GM18498 (cell line): ENCODE data around the gene CTXND1.

Experiments
- ATAC-seq: cut with Tn5 transposase; IDR thresholded peaks from one replicate; pipeline ENCODE4 v1.9.1; 2021; ENCODE audit warnings: mild to moderate bottlenecking, moderate library complexity; ENCODE audit not compliant: unreplicated experiment

Gene CTXND1

DNA sequence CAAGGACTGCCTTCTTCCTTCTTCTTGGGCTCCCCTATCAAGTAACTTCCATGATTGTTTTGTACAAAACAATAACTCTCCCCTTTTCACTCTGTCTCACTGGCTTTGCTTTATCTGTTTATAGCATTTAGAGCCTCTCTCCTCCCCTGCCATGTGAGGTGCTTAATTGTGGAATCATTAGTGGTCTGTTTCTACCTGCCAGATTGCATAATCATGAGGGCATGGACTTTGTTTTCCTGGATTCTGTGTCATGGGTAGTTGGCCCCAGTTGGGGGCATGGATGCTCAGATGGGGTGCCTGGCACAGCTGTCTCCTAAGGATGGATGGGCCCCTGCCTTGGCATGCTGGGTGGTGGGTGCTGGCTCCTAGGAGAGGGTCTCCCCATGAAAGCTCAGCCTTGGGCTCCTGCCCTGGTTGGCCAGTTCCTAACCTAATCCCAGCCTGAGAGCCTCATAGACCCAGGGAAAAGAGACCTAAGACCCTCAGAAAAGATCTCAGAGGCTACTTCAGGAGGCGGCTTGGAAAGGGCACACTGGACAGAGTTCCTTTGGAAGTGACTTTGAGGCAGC, 8.0 kb upstream of the CTXND1 start:
- ATAC-seq: no peak

GRCh38 chr15:80251428-80252120, 439 bp downstream of the CTXND1 start:
- no peak for ATAC-seq

GRCh38 chr15:80250614-80251427, 1.2 kb downstream of the CTXND1 start:
- no peak for ATAC-seq

DNA sequence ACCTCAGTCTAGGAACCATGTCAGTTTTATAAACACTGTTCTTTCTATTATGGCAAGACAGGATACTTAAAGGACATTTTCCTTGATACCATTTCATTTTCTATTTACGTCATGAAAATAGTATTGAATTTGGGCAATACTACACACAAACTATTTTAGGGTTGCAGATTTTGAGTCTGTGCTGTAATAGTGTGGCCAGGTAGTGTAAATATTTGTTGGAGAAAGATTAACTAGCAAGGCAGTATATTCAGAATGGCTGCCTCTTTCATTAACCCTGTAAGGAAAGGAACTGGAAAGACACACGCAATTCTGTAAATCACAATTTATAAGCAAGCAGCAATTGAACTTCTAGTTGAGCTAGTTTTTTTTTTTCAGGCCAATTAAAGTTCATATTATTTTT, 2.0 kb downstream of the CTXND1 start:
- no peak for ATAC-seq

DNA sequence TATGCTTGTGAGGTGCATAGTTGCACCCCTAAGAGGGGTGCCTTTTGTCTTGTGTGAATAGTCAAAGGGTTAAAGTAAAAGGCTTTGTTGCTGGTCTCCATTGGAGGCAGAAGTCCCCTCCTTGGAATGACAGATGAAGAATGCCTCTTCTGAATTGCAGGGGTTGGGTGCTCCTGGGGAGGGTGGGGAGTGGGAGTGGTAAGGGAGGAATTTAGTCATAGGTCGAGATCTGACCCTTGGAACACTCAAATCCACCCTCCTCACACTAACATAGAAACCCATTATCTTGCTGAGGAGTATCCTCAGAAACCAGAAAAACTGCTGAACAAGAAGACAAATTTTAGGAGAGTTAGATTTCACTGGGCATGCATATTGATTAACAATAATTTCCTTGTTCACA, 4.7 kb downstream of the CTXND1 start:
- ATAC-seq: no peak

DNA sequence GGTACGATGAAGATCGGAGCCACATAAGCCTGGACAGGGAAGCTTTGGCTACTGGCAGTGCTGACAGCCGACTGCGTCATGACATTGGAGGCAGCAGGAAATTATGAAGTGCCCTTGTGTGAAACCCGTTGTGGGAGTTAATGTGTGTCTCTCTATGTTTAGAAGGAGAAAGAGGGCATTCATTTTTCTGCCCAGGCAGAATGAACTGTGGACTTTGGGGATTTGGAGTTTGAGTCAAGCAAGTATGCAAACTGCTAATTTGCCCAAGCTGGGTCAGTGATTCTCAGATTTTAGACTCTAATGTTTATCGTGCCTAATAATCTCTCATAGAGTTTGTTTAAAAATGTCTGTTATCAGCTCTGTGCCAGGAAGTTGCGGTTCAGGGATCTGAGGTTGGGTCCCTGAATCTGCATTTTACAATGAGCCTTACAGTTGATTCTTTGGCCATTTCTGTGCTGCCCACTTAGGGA, 5.6 kb downstream of the CTXND1 start:
- no peak for ATAC-seq

DNA sequence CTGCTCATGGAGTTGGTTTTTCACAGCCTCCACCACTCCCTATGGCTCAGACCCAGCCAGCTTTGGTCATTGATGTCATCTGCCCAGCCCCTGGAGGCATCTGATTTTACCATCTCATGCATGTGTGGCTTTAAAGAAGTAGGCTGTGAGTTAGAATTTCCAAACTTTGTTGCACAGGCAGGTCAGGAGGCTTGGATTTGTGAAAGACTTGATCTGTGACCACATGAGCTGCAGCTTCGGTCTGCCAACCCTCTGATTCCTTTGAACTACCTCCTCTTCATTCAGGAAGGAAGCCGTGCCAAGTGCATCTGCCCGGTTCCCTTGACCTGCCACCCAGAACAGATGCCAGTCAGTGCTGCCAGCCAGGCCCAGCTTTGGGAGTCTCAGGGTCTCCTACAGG, 9.2 kb downstream of the CTXND1 start:
- ATAC-seq: no peak

DNA sequence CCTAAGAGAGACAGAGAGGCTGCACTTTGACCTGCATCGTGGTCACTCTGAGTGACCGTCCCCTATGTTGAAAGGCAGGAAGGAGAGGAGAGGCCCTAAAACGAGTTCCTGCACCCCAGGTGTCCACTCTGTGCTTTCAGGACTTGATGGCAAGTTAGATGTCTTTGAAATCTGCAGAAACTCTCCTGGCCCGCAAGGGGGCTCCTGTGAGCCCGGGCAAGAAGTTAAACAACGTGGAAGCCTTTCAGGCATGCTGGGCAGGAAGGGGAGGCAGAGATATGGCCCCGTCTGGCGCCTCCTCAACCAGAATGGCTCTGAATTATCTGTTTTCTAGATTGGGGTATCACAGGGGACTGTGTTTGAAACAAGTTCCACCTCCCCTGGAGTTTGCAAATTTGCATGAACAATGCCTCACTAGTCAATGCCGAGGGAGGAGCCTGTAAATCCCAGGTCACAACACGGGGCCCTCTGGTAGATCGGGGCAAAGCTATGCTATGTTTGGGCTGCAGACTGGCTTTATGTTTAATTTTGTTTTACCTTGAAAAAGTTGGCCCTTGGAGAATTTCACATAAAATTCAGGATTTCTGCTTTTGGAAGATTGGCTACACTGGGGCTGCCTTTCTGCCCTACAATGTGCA, 9.8 kb downstream of the CTXND1 start:
- no peak for ATAC-seq

- no peak for ATAC-seq
Measured at GRCh38 chr15:80241508-80241907, 10.5 kb downstream of the CTXND1 start.

- no peak for ATAC-seq
Measured at GRCh38 chr15:80240276-80240675, 11.7 kb downstream of the CTXND1 start.

GRCh38 chr15:80234883-80235282, 17.1 kb downstream of the CTXND1 start:
- no peak for ATAC-seq

DNA sequence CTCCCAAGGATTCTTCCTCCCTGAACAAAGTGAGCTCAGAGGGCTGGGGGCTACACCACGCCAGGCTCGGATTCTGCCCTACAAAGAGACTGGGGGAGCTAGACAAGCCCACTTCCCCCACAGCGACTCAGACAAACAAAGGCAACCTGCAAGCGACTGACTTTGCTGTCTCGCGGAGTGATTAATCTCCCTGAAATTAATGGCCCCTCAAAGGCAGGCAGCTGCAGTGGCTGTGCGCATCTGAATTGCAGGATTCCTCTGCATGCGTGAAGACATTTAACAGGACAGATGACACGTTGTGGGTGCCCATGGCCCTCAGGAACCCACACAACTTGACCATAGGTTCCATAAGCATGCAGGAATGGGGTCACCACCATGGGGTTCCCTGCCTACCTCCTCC, 18.4 kb downstream of the CTXND1 start:
- ATAC-seq: no peak

- ATAC-seq: no peak
Measured at GRCh38 chr15:80231371-80231770, 20.6 kb downstream of the CTXND1 start.

- no peak for ATAC-seq
Measured at GRCh38 chr15:80228959-80229610, 22.9 kb downstream of the CTXND1 start.

DNA sequence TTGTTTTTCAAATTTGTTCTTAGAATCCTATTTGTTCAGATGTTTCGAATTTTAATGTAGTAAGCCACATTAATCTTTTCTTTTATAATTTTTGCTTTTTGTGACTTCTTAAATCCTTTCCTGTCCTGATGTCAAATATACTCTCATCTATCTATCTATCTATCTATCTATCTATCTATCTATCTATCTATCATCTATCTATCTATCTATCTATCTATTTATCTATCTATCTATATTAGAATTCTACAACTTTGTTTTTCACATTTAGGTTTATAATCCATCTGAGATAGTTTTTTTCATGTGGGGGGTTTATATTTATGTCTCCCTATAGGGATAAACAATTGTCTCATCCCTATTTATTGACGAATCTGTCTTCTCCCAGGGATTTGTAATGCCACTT, 32.1 kb downstream of the CTXND1 start:
- no peak for ATAC-seq

DNA sequence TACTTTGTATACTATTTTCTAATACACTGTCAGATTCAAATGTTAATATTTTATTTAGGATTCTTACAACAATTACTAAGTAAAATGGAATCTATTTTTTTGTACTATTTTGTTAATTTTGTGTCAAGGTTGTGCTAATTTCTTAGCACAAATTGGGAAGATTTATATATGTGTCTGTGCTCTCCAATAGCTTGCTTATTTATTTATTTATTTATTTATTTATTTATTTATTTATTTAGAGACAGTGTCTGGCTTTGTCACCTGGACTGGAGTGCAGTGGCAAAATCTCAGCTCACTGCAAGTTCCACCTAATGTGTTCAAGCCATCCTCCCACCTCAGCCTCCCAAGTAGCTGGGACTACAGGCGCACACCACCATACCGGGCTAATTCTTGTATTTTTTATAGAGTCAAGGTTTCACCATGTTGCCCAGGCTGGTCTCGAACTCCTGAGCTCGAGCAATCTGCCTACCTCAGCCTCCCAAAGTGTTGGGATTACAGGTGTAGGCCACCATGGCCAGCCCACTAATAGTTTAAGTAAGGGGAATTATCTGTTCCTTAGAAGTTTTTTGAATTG, 34.6 kb downstream of the CTXND1 start:
- no peak for ATAC-seq

- no peak for ATAC-seq
Measured at GRCh38 chr15:80216911-80217310, 35.1 kb downstream of the CTXND1 start.

DNA sequence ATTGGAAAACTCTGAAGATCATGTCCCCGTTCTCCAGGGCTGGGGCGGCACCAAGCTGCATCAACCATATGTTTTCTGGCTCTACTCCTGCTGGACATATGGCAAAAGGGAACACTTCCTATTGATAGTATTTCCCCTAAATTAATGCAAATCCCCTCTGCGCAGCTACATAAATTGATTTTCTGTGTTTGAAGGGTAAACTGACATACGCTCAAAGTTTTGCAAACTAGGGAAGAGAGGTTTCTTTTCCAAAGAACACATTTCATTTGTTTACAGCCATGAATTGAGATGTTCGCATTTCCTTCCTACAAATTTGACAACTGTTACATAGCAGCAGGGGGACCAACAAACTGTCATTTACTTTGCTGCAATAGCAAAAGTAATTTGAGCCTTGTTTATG, 35.9 kb downstream of the CTXND1 start:
- ATAC-seq: no peak

DNA sequence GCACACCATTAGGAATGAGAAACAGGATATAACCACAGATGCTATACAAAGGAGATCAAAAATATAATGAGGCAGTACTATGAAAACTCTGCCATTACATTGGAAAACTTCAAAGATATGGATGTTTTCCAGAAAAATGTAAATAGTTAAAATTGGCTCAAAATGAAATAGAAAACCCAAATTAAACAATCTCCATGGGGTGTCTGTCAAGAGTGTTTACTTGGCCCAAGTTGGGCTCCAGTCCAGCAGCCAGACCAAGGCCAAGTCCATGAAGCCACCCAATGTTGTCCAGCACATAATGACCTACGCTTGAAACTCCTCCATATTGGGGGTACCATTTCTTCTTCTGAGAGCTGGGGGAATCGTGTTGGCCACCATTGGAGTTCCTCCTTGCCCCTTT, 37.1 kb downstream of the CTXND1 start:
- no peak for ATAC-seq

DNA sequence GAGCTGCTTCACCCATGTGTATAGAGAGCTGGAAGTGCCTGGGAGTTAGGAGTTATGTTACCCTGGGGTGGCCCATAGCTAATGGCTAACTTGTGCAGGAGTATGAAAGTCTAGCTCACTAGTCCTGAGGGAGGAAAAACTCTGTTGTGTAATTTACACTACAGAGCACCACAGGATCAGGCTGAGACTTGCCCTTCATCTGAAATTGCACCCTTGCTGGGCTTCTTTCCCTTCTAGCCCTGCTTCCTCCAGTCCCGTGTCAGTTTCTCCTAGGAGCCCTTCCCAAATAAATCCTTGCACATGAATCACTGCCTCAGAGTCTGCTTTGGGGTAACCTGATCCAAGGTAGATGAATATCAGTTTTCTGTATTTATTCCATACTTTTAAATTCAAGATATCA, 40.0 kb downstream of the CTXND1 start:
- no peak for ATAC-seq
